ENCODE results near the gene FOXJ3.

The FOXJ3 gene

GRCh38 chr1:42146626-42147320, 188.3 kb downstream of the FOXJ3 start:
- H3K4me3 ChIP-seq (replicated peaks in 1 of 2; ENCODE audit: low read depth in 2 of 2, low read length in 2 of 2): no peak overlapping the region
- peak; percentile 63 to 67 for DNase-seq (ENCODE audit: low read depth in 2 of 2)

GRCh38 chr1:42145764-42146625, 189.0 kb downstream of the FOXJ3 start:
- no peak for DNase-seq (ENCODE audit: low read depth in 2 of 2)
- no peak overlapping the region for H3K4me3 ChIP-seq (replicated peaks in 1 of 2; ENCODE audit: low read depth in 2 of 2, low read length in 2 of 2)
- TF ChIP-seq CTCF (IDR thresholded peaks at IDR 0.05; ENCODE audit: low read depth, low read length): no peak

More at GRCh38 chr1:42146626-42147320, 188.3 kb downstream of the FOXJ3 start:
- peak; percentile 91 for TF ChIP-seq CTCF (IDR thresholded peaks at IDR 0.05; ENCODE audit: low read depth, low read length)

GRCh38 chr1:42145389-42145716, 189.7 kb downstream of the FOXJ3 start:
- no peak for DNase-seq (ENCODE audit: low read depth in 2 of 2)
- no peak overlapping the region for H3K4me3 ChIP-seq (replicated peaks in 1 of 2; ENCODE audit: low read depth in 2 of 2, low read length in 2 of 2)
- TF ChIP-seq CTCF (IDR thresholded peaks at IDR 0.05; ENCODE audit: low read depth, low read length): no peak

- no peak overlapping the region for H3K4me3 ChIP-seq (replicated peaks in 1 of 2; ENCODE audit: low read depth in 2 of 2, low read length in 2 of 2)
- no peak for TF ChIP-seq CTCF (IDR thresholded peaks at IDR 0.05; ENCODE audit: low read depth, low read length)
- no peak for DNase-seq (ENCODE audit: low read depth in 2 of 2)
Measured at GRCh38 chr1:42144711-42145388, 190.2 kb downstream of the FOXJ3 start.

- no peak for TF ChIP-seq CTCF (IDR thresholded peaks at IDR 0.05; ENCODE audit: low read depth, low read length)
- H3K4me3 ChIP-seq (replicated peaks in 1 of 2; ENCODE audit: low read depth in 2 of 2, low read length in 2 of 2): no peak overlapping the region
- DNase-seq (ENCODE audit: low read depth in 2 of 2): no peak
Measured at GRCh38 chr1:42143896-42144710, 190.9 kb downstream of the FOXJ3 start.
